Measurements from ENCODE around the gene SNRPF. TPM values are rescaled to one million over a fixed set of nuclear protein-coding genes. Genes with fewer than 3 reads are reported as not detected.
"Not testable (repeated sequence)": the region's sequence is repeated elsewhere in the genome, so short reads cannot be mapped to it uniquely, and the experiment has no call there.

SNRPF gene
- 10 to 100 TPM; 12.9 to 15.8 TPM for total RNA-seq
- long read RNA-seq, partial matches to known transcripts = 1 of 5 reads
- long read RNA-seq, other reads (novel, unspliced or antisense) = 0 of 5 reads

GRCh38 chr12:95858451-95859343 lies at the start of gene SNRPF:
Gene SNRPF, plus strand, starts transcription at chr12:95858952. Its CDS starts 122 bp downstream, at chr12:95859074.
- intact Hi-C loops (cut with DNase I) = no loop called here
- DNase-seq = peak; percentile 95
- ATAC-seq = peak; percentile 100

- DNase-seq (no peak), ATAC-seq (no peak)
- intact Hi-C loops (cut with DNase I) = no loop called here
Observed at GRCh38 chr12:95809000-95809680, 49.6 kb upstream of the SNRPF start.

DNA sequence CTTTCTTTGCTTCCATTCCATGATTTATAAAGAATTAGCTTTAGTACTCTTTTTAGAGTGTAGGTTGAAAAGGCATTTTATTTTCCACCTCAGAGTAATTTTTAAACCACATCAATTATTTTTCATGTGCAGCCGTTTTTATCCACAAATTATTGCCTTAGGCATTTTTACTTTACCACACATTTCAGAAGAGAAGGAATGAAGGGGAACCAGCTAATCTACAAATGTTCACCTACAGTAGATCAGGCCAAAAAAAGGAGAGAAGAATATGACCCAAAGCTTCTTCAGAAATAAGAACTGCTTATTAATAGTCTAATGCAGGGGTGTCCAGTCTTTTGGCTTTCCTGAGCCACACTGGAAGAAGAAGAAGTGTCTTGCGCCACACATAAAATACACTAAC lies 48.3 kb upstream of the SNRPF start:
- DNase-seq (no peak), ATAC-seq (no peak)
- intact Hi-C loops (cut with DNase I) = loop anchor here in 1 of 2 donors (5.0 kb wide), 1 partner anchor 228 kb away; no protein-coding TSS in a partner anchor

- not testable (repeated sequence) for ATAC-seq
- intact Hi-C loops (cut with DNase I) = loop anchor here in 1 of 2 donors (5.0 kb wide), 1 partner anchor 230 kb away; no protein-coding TSS in a partner anchor
Observed at GRCh38 chr12:95812155-95812554, 46.6 kb upstream of the SNRPF start.

DNA sequence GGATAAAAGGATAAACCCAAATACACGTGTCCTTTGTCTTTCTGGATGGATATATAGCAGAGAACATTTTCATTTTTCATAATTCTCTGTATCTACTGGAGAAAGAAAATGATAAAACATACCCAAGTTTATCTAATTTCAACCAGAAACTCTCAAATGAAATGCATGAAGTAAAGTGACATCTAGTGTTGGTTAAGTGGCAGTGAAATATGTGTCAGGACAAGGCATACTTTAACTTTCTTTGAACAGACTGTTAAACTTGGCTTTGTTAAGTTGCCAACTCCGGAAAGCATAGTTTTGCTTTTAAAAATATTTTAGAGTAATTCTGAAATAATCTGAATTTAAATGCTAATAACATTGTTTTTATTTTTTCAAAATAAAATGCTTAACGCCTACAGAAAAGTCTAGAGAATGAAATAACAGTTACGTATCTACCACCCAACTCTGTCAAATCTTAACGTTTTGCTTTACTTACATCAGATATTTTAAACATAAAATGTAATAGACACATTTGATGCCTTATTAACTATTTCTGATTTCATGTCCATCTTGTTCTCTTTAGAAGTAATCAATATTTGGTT lies 43.0 kb upstream of the SNRPF start:
- intact Hi-C loops (cut with DNase I) = loop anchor here in 1 of 2 donors (1.0 kb wide), 1 partner anchor 233 kb away; no protein-coding TSS in a partner anchor
- DNase-seq = no peak
- peak in 1 of 2 donors; percentile 31 for ATAC-seq

More at GRCh38 chr12:95812155-95812554, 46.6 kb upstream of the SNRPF start:
- not testable (repeated sequence) for DNase-seq

DNA sequence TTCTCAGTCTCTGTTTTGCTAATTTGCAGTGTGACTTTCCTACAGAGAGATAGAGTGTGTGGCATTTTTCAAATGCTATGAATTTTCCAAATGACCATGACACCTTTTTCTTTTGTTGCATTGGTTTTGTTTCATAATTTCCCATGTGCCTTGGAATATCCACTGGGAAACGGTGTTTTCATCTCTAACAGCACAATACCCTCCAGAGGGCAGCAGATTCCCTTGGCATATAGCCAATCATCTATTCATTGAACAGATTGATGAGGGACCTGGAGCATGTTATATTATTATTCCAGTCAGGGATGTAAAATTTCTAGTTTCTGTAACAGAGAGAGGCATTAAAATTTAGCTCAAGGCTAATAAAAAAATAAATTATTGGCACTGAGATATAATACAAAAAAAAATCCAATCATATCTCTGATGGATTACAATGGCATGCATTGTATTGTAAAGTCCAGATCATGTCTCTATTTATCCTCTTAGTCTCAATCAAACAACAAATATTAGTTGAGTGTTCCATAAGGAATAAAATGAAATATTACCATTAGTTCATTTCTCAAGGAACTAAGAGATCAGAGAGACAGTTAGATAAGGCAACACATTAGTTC lies 38.6 kb upstream of the SNRPF start:
- intact Hi-C loops (cut with DNase I) = loop anchor here in 1 of 2 donors (10.0 kb wide), 1 partner anchor 695 kb away; no protein-coding TSS in a partner anchor
- ATAC-seq (peak in 1 of 2 donors; percentile 41), DNase-seq (no peak)

DNA sequence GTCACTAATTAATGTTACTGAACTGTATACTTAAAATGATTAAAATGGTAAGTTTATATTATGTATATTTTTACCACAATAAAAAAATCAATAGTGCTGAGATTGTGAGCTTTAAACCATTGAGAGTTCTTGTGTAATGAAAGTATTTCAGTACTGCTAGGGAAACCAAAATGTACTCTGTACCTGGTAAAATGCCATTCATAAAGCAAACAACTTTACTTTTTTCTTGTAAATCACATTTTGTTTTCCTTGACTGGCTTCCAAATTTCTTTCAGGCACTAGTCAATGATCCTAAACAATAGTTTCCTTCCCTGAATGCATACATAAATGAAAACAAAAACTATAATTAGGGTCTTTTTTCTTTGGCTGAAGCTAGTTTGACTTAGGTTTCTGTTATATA lies 29.4 kb upstream of the SNRPF start:
- intact Hi-C loops (cut with DNase I) = loop anchor here in 1 of 2 donors (5.0 to 10.0 kb wide), 2 partner anchors 163 to 685 kb away; no protein-coding TSS in a partner anchor
- DNase-seq = no peak

DNA sequence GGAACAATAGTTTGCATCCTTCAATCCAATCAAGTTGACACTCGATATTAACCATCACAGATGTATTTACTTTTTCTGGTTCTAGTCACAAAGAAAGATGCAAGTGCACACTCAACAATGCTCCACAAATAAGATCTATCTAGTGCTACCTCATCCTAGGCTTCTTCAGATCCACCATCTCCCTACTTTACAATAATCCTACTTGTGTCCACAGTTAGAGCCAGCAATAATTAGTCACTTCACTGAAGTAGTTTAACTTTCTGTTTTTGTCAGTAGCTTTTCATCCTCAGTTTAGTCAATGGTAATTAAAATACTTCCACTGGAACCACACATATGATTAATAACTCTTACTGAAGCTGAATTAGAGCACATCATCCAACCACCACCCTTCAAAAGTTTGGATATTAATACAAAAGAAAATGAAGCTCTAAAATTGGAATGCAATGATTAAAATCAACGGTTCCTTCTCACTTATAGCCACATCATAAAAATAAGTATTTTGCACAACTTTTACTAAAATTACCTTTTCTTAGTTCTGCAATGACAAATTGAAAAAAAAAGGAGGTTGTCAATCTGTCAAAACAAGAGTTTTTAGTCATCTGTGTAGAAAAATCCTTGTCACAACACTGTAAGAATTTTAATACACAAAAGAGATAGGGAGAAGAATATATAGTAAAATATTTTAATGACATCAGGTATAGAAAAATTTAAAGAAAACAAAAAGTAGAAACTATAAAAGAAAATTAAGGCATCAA lies 28.2 kb upstream of the SNRPF start:
- intact Hi-C loops (cut with DNase I) = no loop called here
- ATAC-seq = no peak
- no peak for DNase-seq

More for the DNA sequence above, 29.4 kb upstream of the SNRPF start:
- ATAC-seq = no peak

GRCh38 chr12:95834572-95834971 lies 24.2 kb upstream of the SNRPF start:
- ATAC-seq (no peak), DNase-seq (no peak)
- intact Hi-C loops (cut with DNase I) = no loop called here

DNA sequence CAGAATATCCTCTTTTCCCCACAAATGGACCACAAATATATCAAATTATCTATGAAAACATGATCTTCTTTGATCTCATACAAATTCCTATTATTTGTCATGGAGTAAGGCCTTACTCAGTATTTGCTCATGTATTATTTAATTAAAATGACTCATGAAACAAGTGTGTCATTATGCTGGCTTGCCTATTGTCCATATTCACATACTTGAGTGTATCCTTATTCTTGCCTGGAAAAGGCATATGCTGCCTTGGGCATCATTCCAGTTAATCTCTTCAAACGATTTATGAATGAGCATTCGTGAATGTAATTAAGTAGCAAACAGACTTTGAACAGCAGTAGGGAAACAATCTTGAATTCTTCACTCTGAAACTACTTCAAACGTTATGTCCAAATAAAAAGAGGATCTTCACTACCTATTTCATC lies 22.6 kb upstream of the SNRPF start:
- ATAC-seq (peak in 1 of 2 donors; percentile 39), DNase-seq (no peak)
- intact Hi-C loops (cut with DNase I) = no loop called here

DNA sequence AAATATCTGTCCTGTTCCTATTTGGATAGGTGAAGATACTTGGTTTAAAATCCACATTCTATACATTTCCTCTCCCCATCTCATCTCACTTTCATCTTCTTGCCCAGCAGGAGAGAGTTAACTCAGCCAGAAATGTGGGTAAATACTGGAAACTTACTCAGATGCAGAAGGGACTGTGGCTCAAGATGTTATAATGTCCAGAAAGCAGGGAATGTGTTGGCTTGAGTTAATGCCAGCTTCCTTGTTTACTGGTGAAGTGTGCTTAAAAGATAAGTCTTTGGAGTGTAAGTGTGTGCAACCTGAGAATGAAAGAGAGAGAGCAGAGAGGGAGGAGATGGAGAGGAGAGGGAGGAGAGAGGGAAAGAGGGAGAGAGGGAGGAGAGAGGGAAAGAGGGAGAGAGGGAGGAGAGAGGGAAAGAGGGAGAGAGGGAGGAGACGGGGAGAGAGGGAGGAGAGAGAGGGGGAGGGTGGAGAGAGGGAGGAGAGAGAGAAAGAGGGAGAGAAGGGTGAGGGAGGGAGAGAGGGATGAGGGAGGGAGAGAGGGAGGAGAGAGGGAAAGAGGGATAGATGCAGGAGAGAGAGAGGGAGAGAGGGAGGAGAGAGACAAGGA lies 22.0 kb upstream of the SNRPF start:
- peak in 1 of 2 donors; percentile 68 for ATAC-seq
- intact Hi-C loops (cut with DNase I) = no loop called here

GRCh38 chr12:95837240-95838038 lies 21.3 kb upstream of the SNRPF start:
- peak in 1 of 2 donors; percentile 71 for ATAC-seq
- intact Hi-C loops (cut with DNase I) = no loop called here
- DNase-seq = no peak

More for the DNA sequence above, 22.0 kb upstream of the SNRPF start:
- no peak for DNase-seq

GRCh38 chr12:95838125-95838524 lies 20.6 kb upstream of the SNRPF start:
- intact Hi-C loops (cut with DNase I) = no loop called here
- DNase-seq = no peak
- no peak for ATAC-seq

- intact Hi-C loops (cut with DNase I); DNase-seq: not testable (repeated sequence)
- ATAC-seq = peak in 1 of 2 donors; percentile 38
Observed at GRCh38 chr12:95842426-95842825, 16.3 kb upstream of the SNRPF start.

- ATAC-seq (no peak), DNase-seq (no peak)
- intact Hi-C loops (cut with DNase I) = no loop called here
Observed at GRCh38 chr12:95848575-95849388, 10.0 kb upstream of the SNRPF start.

DNA sequence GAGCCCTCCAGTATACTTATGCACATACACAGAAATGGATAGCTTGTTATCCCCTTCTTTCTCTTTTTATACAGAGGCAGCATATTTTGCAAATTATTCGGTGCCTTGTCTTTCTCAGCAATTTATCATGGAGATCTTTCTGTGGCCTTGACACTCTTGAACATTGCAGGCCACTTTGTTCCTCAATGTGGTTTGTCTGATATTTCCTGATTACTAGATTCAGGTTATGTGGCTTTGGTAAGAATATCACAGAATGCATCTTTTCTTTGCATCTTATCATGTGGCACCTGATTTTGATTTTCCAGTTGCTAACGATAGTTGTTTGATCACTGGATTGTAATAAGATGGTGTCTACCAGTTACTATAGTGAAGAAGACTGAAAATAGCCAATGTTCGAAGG lies 7.1 kb upstream of the SNRPF start:
- intact Hi-C loops (cut with DNase I) = no loop called here
- ATAC-seq (no peak), DNase-seq (no peak)
